ENCODE data around the gene SH3D21.

DNA sequence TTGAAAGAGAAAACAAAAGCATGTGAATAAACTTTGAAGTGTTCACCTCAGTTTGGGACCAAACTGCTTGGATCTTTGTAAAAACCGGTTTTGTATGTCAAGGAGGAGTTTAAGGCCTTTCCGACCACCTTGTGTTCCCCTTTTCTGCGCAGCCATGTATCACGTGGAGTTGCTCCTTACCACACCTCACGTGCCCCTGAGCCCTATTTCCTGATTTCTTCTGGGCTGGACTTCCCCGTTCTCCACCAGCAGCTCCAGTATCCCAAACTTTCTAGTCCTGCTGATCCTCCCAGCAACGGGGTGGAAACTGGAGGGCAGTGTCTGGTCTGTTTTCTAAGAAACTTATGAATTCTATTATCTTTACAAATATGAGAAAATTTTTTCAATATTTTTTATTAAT is 1.6 kb upstream of the SH3D21 start:
- TF ChIP-seq, protein P1, sequence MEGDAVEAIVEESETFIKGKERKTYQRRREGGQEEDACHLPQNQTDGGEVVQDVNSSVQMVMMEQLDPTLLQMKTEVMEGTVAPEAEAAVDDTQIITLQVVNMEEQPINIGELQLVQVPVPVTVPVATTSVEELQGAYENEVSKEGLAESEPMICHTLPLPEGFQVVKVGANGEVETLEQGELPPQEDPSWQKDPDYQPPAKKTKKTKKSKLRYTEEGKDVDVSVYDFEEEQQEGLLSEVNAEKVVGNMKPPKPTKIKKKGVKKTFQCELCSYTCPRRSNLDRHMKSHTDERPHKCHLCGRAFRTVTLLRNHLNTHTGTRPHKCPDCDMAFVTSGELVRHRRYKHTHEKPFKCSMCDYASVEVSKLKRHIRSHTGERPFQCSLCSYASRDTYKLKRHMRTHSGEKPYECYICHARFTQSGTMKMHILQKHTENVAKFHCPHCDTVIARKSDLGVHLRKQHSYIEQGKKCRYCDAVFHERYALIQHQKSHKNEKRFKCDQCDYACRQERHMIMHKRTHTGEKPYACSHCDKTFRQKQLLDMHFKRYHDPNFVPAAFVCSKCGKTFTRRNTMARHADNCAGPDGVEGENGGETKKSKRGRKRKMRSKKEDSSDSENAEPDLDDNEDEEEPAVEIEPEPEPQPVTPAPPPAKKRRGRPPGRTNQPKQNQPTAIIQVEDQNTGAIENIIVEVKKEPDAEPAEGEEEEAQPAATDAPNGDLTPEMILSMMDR (conservative IDR thresholded peaks at IDR 0.05): no peak
- no peak for TF ChIP-seq ZFX (IDR thresholded peaks at IDR 0.05)
